Measurements from ENCODE around the gene VENTX. TPM values are rescaled to one million over a fixed set of nuclear protein-coding genes. Genes with fewer than 3 reads are reported as not detected.

VENTX gene
- total and polyA plus RNA-seq, 2 of the 4 experiments (the other 2 are of a cell fraction), result not detected

- H2AFZ ChIP-seq (replicated peaks; ENCODE audit: low read length, poor library complexity), result no peak overlapping the region
- H3K18ac ChIP-seq (ENCODE audit: low read depth, low read length), result no peak overlapping the region
- no peak for DNase-seq
- POLR2A ChIA-PET (ENCODE audit: unreplicated experiment), result no interaction called here
- in situ Hi-C loops (cut with MboI; ENCODE audit: low sequenced_read_pairs) (no loop called here), intact Hi-C loops (cut with micrococcal nuclease) (no loop called here), dilution Hi-C loops (cut with HindIII; ENCODE audit: low sequenced_read_pairs, unreplicated experiment) (no loop called here)
- no peaks in the 10 kb centered on the region for H3K4me1 ChIP-seq (ENCODE audit: control insufficient read depth, insufficient read depth, low read length)
- no peak for ATAC-seq (ENCODE audit: low read depth)
- no peaks in the 10 kb centered on the region for H3K27me3 ChIP-seq (ENCODE audit: control insufficient read depth, insufficient read depth, low read length)
- no peak overlapping the region for H2BK120ac ChIP-seq (ENCODE audit: low read depth, low read length)
- no peaks in the 10 kb centered on the region for H3K9me1 ChIP-seq (ENCODE audit: insufficient read depth, low read length)
- no peak overlapping the region for H3K27ac ChIP-seq (ENCODE audit: insufficient read depth, low read length)
- BruUV-seq (replicated peaks), result no TSS peak
- no peak overlapping the region for H3K4ac ChIP-seq (ENCODE audit: low read depth, low read length)
- 80% methylated on average over 1 of the region's 10 CpGs; no CpG with 5 or more reads in 1 of the 2 experiments for WGBS, 2 experiments (ENCODE audit: extremely low coverage in 2 of 2, insufficient read length in 1 of 2)
- H4K91ac ChIP-seq (ENCODE audit: insufficient read depth, low read depth, low read length), result no peak overlapping the region
- H2BK5ac ChIP-seq (ENCODE audit: low read depth, low read length, poor library complexity, severe bottlenecking), result no peak overlapping the region
- H3K36me3 ChIP-seq (ENCODE audit: control insufficient read depth, insufficient read depth, low read length), result no peaks in the 10 kb centered on the region
- no peak overlapping the region for H3K23ac ChIP-seq (ENCODE audit: low read depth, low read length)
- H4K8ac ChIP-seq (ENCODE audit: low read depth in 2 of 2, low read length in 2 of 2), result no peak overlapping the region
- no peak overlapping the region for H2BK15ac ChIP-seq (ENCODE audit: low read depth, low read length)
- CTCF ChIA-PET, result no interaction called here
- H4K5ac ChIP-seq (ENCODE audit: low read depth, low read length), result no peak overlapping the region
- no peak overlapping the region for H2AK9ac ChIP-seq (replicated peaks; ENCODE audit: low read depth, low read length, poor library complexity)
- no peak overlapping the region for H2AK5ac ChIP-seq (ENCODE audit: low read depth, low read length)
- no peak overlapping the region for H3K56ac ChIP-seq (ENCODE audit: extremely low read depth, insufficient read depth, low read length)
- H3K4me2 ChIP-seq (ENCODE audit: low read depth, low read length), result no peak overlapping the region
- no peak overlapping the region for H2BK20ac ChIP-seq (ENCODE audit: low read depth, low read length)
- H3K4me3 ChIP-seq (ENCODE audit: insufficient read depth, low read depth, low read length), result no peak overlapping the region
- H3K14ac ChIP-seq (replicated peaks; ENCODE audit: low read depth, low read length), result no peak overlapping the region
- H4K20me1 ChIP-seq (ENCODE audit: insufficient read depth, low read length), result no peaks in the 10 kb centered on the region
- TF ChIP-seq MXI1 (IDR thresholded peaks at IDR 0.05; ENCODE audit: borderline replicate concordance, low read depth, low read length) (no peak), NFE2L2 (IDR thresholded peaks at IDR 0.05; ENCODE audit: low read depth, low read length) (no peak), CEBPB (IDR thresholded peaks at IDR 0.05; ENCODE audit: low read depth, low read length) (no peak), SMC3 (IDR thresholded peaks at IDR 0.05; ENCODE audit: low read depth, low read length) (no peak), ELK1 (IDR thresholded peaks at IDR 0.05; ENCODE audit: borderline replicate concordance, low read depth, low read length) (no peak), MAFK (IDR thresholded peaks at IDR 0.05; ENCODE audit: low read depth, low read length) (no peak), MAZ (IDR thresholded peaks at IDR 0.05; ENCODE audit: borderline replicate concordance, low read depth, low read length) (no peak), FOS (IDR thresholded peaks at IDR 0.05; ENCODE audit: low read depth, low read length) (no peak), CHD1 (IDR thresholded peaks at IDR 0.05; ENCODE audit: low read depth, low read length) (no peak), POLR2A (IDR thresholded peaks at IDR 0.05; ENCODE audit: low read depth, low read length) (no peak), RAD21 (IDR thresholded peaks at IDR 0.05; ENCODE audit: low read length) (no peak), BHLHE40 (IDR thresholded peaks at IDR 0.05; ENCODE audit: low read depth, low read length) (no peak), USF2 (IDR thresholded peaks at IDR 0.05; ENCODE audit: low read depth, low read length) (no peak), RFX5 (IDR thresholded peaks at IDR 0.05; ENCODE audit: low read depth, low read length) (no peak), RCOR1 (IDR thresholded peaks at IDR 0.05; ENCODE audit: insufficient replicate concordance, low read length) (no peak), CTCF (conservative IDR thresholded peaks at IDR 0.05; ENCODE audit: low read depth, low read length) (no peak)
- no peaks in the 10 kb centered on the region for H3K79me1 ChIP-seq (ENCODE audit: low read depth in 1 of 2, low read length in 2 of 2)
- H3K9me3 ChIP-seq (ENCODE audit: control insufficient read depth, insufficient read depth, low read length), result peaks cover 4% of the 10 kb centered on the region; the same call in 1 of the 2 replicates
- H3K9ac ChIP-seq (ENCODE audit: low read depth, low read length), result no peak overlapping the region
Measured at GRCh38 chr10:133190225-133190624, 47.4 kb upstream of the VENTX start.
